GM19455 (cell line): ENCODE results near the gene PEMT.

Experiments used
- ATAC-seq: cut with Tn5 transposase; IDR thresholded peaks from one replicate; pipeline ENCODE4 v1.9.1; 2021; ENCODE audit not compliant: unreplicated experiment

PEMT gene

DNA sequence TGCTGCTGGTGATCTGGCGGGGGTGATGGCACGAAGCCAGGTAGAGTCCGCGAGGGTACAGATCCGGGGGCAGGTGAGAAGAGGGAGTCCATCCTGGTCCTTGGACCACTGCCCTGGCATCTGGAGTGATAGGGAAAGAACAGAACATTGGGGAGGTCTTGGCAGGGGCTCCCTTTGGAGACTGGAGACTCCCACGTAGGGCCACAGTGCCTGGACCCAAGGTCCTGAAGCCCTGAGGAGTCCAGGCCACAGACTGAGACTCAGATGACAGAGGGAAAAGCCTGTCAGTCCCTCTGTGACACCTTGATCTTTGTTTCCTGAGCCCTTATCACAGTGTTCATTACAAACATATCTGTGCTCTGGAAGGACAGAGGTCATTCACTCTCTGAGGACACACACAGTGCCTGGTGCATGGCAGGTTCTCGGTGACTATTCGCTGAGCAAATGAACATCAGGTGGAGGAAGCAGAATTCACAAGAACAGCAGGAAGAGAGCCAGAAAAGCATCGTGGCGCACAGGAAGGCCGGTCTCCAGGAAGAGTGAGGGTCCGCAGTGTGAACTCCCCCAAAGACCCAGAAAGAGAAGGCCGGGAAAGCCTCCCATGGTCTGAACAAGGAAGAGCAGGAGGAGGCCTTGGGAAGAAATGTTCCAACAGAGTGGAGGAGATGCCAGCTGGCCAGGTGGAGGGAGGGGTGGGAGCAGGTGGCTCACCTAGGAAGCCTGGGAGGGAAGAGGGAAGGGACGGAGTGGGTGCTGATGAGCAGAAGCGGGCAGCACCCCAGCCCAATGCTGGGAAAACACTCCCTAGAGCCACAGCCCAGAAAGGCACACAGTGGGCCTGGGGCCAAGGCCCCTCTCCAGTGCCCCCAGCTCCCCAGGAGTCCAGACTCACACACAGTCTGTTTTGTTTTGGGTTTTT is 20.5 kb downstream of the PEMT start:
- no peak for ATAC-seq

DNA sequence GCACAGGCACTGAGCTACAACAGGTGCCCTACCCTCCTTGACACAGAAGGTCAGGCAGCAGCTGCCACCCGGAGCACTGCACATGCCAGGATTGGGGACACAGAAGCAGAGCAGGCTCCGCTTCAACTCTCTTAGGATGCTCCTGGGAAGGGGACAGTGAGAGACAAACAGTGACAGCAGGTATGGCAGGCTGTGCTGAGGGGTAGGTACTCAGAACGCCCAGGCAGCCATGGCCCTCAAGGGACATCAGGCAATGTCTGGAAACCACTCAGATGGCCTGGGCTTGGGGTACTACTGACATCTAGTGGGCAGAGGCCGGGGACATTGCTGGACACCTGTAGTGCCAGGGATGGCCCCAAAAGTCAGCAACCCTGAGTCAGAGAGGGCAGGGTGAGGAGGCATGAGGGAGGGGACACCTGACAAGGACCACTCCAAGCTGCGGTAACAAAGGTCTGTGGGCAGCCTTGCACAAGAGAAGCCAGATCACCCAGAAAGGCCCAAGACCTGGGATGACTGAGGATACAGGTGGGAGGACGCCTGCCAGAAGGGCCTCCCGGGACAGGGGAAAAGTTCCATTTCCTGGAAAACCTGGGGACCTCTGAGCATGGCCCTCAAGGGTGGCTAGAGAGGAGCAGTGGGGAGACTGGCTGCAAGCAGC is 21.2 kb downstream of the PEMT start:
- no peak for ATAC-seq

DNA sequence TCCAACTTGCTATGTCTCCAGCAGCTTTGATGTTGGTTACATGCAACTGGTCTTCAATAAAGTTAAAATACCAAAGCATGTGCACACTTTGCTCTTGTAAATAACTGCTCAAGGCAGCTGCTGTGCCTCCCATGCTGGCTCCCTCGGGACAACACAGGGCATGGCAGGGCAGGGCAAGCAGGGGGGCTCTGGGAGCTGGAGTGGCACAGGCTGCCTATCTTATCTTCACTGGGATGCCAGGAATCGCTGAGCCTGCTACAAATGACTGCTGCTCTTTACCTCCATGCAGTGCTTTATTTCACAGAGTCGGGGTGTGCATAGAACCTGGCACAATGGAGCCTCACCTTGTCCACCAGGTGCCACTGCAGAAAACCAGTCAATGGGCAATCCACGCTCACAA is 21.8 kb downstream of the PEMT start:
- no peak for ATAC-seq

DNA sequence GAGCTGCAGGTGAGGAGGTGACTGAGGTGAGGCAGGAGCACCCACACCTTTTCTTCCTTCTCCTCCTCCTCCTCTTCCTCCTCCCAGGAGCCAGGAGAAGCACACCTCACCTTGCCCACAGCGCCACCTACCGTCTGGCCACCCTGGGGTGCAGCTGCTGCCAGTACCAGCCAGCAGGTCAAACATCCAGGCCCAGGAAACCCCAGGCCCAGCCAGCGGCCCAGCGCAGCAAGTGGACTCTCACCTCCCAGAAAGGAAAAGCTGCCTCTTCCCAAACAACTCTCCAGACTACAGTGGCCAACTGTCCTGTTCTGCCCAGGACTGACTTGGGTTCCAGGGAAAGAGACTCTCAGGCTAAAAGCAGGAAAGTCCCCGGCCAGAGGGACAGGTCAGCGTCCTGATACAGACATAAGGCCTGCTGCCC is 22.7 kb downstream of the PEMT start:
- no peak for ATAC-seq

DNA sequence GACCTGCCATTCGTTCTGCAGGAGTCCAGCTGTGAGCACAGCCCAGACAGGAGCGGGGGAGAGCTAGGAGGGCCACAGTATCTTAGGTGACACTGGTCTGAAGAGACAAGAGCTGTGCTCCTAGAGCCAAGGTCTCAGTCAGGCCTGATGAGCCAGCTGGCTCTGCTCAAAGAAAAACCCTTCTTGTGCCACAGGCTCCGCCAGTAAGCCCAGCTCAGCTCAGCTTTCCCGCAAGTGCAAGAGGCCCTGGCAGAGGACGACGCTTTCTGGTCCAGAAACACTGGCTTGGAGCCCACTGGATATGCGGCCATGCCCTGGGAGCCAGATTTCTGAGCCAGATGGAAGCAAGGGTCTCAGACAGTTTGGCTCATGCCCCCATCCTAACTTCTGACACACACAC is 23.9 kb downstream of the PEMT start:
- ATAC-seq, result no peak

DNA sequence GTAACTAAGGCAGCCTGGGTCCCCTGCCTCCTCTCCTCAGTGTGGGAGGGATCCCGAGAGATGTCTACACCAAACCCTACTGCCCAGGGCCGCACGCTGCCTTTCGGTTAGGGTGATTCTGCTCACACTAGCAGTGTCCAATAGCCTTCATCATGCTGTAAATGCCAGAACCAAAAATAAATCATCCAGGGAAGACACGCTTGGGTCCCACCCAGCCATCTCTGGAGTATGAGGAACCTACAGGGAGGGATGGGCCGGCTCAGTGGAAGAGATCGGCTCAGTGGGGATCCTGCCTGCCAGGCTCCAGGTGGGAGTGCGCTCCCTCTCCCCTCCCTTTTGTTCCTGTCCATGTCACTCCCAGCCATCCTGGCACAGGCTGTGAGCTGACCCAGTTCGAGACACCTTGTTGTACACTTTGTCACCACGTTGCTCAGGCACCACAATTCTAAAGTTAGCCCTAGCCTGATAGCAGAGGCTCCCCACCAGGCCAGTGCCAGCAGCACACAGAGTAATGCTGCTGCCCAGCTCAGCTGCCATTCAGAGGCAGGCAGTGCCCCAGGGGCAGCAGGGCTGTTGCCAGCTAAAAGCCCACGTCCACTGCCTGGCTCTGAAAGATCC is 24.5 kb downstream of the PEMT start:
- ATAC-seq, result no peak

DNA sequence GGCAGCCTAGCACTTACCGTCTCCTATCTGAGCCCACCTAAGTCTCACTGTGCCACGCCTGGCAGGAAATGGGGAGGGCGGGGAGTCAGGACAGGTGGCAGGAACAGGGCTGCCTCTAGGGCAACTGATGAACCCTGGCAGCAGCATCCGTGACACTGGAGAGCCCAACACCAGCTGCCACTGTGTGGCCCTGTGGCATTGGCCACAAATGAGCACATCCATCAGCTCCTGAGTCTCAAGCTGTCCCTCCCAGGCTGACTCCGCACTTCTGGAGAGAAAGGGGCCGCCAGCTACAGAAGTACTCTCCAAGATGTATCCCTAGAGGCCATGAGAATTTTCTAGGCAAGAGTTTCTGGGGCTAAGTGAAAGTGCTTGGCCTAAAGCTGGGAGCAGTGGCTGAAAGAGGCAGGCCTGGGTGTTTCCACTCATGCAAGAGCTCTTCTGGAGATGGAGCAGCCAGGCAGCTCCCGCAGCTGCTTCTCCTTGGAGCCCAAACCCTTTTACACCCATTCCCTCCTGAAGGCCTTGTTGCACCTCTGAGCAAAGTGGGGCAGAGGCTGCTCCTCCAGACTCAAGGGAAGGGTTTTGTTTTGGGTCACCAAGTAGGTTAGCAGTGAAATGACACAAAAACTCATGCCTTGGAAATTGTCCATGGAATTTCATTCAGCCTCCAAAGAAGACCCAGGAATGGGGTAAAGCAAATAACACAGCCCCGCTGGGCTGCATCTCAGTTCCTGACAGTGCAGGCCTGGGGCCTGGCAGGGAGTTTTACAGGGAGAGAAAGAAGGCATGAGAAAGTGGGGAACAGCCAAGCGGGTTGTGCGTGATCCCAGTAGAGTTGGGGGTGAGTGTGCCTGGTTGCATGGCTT is 25.8 kb downstream of the PEMT start:
- ATAC-seq, result no peak

DNA sequence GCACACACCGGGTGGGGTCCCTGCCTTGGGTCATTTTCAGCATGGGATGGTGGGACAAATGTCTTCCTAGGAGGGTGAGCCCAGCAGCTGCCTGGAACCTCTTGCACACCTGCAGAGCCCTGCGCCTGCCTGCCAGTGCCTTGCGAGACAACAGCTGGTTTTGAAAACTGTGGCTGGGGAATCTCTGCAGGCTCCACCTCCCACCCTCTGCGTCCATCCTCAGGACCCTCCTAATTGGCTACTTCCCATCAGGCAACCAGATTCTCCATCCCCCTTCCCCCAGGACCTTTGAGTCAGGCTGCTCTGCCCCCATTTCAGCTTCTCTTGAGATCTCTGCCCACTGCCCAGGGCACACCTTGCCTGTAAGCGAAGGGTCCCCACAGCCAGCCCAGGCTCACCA is 26.6 kb downstream of the PEMT start:
- no peak for ATAC-seq

DNA sequence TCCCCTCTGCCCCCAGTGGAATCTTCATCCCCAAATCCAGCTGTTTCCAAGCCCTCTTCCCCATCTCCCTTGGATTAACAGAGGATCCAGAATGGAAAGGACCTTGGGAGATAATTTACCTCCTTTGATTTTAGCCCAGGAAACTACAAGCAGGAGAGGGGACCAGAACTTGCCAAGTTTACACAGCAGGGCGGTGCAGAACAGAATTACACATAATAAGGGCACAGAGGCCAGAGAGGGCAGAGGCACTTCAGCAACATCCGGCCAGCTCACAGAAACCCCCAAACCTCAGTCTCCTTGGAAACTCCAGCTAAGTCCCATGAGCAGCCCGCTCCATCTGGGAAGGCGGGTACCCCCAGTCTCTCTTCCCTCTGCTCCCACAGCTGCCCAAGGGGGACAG is 27.2 kb downstream of the PEMT start:
- no peak for ATAC-seq

DNA sequence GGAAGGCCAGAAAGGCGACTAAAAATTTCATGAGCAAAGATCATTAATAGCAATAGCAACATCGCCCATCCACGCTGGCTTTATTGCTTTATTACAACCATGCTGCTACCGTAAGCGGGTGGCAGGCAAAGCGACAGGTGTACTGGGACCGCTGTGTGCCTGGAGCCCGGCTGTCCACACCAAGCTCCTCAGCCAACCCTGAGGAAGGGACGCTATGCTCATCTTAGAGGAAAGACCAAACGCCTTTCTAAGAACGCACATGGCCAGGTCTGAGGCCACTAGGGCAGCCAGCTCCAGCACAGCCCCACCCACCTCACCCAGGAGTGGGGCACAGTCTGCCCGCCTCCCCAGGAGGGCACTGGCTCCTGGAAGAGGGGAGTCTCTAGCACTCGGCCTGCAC is 28.0 kb downstream of the PEMT start:
- no peak for ATAC-seq

DNA sequence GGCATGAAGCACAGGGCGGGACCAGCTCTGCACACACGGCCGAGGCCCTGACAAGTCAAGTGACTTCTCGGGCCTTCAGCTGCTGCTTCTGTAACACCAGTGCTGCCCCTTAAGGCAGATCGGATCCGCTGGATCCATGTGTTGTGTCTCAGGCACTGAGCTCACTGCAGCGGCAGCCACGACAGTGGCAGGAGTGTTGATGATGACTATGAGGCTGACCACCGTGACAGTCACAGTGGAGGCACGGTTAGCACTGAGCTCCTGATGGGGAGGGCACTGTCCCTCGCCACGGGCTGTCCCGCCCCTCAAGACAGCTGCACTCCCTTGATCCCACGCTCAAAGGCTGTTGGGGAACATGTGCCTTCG is 29.4 kb downstream of the PEMT start:
- no peak for ATAC-seq

DNA sequence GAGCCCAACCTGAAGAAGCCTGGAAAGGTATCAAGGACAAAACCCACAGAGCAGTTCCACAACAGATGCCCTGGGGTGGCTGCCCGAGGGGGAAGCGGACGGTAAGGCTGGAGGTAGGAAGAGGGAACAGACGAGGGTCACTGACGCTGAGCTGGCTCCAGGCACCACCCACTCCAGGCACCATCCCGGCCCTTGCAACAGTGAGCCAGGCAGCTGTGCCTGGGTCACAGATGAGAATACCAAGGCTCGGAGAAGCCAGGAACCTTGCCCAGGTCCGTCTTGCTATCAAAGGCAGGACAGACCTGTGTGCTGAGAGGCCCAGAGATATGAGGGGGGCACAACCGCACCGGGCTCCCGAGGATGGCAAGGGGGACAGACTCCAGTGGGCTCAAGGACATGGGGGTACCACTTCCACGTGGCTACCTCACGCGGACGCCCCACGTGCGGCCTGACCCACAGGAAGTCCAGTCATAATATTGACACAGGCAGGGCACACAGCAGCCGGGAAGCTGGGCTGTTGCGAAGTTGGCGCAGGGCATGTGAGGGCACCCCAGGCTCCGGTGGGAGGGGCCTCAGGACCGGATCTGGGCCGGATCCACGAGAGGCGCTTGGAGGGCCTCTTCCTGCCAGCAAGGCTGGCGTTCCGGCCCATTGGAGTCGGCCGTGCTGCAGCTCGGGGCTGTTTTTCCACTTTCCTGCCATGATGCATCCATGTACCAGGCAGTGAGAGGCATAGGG is 29.9 kb downstream of the PEMT start:
- ATAC-seq, result no peak

DNA sequence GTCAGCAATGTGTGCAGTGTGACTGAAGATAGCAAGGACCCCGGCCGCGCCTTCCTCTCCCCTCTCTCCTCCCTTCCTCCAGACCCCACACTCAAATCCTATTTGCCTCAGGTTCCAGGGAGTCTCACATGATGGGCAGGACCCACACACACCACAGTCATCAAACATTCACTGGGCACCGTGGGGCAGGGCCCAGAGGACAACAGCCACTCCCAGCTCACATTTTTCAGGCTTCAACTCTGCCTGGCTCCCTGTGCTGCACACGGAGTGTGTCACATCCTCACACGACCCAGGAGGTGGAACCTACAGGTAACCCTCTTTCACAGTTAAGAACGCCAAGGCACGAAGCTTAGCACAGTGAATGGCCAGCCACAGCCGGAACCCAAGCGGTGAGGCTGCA is 30.5 kb downstream of the PEMT start:
- ATAC-seq, result no peak

DNA sequence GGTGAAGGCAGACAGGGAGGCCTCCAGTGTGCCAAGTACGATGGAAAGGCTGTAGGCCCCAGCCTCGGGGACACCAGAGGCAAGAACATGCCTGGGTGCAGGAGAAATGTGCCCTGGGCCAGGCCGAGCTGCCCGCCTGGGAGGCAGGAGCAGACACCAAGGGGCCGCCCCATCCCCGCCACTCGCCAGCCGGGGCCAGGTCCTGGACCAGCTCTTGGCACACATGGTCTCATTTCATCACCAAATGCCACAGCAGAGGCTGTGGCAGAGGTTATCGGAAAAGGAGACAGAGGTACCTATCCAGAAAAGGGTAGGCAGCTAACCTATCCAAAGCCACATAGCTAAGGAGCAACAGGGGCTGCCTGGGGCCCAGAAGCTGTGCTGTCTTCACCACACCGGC is 31.3 kb downstream of the PEMT start:
- ATAC-seq, result no peak

DNA sequence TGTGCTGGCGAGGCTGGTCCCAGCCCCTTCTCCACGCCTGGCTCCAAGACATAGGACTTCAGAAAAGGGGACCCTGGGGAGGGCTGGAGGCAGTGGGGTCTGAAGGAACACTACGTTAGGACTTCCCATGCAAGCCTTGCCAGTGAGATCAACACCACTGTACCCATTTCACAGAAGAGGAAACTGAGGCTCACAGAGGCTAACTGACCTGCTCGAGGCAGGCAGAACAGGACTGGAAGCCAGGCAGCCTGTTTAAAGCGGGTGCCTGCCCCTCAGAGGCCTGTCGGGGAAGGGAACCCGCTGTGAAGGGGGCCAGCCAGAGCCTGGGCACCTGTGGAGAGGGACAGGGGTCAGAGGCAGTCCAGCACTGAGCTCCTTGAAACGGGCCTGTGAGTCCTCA is 32.3 kb downstream of the PEMT start:
- ATAC-seq, result no peak

DNA sequence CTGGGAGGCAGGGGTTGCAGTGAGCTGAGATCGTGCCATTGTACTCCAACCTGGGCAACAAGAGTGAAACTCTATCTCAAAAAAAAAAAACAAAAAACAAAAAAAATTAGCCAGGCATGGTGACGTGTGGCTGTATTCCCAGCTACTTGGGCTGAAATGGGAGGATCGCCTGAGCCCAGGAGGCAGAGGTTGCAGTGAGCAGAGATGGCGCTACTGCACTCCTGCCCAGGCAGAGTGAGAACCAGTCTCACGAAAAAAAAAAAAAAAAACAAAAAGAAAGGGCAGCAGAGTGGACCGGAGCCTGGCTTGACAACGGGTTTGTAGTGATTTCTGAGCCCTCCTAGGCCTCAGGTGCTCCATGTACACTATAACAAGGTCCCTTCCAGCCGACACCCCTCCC is 33.1 kb downstream of the PEMT start:
- no peak for ATAC-seq

DNA sequence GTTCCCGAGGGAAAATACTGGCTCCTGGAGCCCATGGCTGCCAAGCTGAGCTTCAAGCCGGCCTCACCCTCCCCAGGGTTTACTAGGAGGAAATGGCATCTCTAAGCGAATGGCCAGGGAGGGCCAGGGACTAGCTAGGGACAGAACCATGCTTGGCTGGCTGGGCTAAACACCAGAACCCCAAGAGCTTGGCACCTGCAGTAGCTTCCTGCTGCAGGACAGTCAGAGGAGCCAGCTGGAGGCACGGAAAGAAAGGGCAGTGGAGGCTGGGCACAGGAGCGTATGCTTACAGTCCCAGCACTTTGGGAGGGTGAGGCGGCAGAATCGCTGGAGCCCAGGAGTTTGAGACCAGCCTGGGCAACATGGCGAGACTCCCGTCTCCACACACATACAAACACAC is 33.7 kb downstream of the PEMT start:
- ATAC-seq, result no peak

DNA sequence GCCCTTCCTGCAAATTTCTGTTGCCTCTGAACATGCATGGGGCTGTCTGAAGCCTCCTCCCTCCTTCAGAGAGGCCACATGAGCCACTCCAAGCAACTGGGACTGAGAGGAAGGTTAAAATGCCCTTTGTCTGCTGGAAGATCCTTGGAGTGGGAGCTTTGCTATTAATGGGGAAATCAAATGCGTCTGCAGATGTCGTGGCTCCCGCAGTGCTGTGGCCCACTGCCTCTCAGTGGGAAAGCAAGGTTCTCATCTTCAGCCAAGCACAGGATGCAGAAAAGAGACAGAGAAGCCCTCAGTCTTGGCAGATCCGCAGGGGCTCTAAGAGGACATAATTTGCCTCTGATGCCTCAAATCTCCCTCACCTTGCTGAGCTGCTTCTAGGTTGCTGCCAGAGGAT is 34.8 kb downstream of the PEMT start:
- ATAC-seq, result no peak

DNA sequence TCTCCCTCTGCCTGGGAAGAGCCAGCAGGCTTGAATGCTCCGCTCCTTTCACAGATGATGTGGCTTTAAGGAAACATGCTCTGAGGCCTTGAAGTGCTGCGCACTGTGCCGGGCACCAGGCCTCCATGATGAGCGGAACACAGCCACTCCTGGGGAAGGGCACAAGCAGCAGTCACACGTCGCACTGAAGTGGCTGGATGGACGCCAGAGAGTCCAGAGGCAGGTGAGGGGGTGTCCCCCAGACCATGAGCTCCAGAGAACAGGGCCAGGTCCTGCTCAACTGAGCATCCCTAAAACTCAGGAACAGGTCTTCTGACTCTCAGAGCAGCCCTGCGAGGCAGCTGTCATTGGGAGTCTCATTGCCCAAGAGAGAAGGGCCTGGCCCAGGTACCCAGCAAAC is 35.6 kb downstream of the PEMT start:
- no peak for ATAC-seq

DNA sequence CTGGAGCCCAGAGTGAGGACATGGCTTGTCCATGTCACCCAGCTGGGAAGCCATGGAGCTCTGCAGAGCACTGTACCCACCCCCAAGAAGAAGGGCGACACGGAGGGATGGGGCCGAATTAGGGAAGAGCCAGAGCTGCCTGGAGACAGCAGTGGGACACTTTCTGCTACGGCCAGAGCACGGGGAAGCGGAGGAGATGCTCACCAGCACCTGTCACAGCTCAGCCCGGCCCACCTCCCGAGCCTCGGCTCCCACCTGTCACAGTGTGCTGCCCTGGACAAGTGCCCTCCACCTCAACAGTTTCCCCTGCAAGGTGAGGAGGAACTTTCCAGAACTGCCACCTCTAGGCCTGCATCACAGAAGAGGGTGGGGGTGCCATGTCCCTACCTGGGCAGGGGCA is 36.4 kb downstream of the PEMT start:
- no peak for ATAC-seq

DNA sequence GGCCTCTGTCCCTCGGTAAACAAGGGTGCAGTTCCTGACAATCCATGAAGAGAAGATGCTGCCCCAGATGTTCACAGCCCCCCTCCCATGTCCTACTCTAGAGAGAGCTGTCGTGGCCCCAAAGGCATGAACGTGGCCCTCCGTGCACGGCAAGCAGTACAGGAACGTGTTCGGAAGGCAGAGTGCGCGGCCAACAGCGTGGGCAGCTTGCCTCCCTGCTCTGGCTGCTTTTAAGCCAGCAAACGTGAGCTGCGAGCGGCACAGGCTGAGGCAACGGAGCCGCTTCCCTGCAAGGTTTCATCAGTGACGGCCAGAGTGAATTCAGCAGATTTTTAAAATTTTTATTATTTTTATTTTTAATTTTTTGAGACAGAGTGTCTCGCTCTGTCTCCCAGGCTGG is 37.2 kb downstream of the PEMT start:
- no peak for ATAC-seq
